ENCODE results near the gene ZNHIT1. TPM values are rescaled to one million over a fixed set of nuclear protein-coding genes. Genes with fewer than 3 reads are reported as not detected.
"Not testable (repeated sequence)": the region's sequence is repeated elsewhere in the genome, so short reads cannot be mapped to it uniquely, and the experiment has no call there.

Gene ZNHIT1
- total RNA-seq, 1 donor from 2014 or later: 55.4 TPM

GRCh38 chr7:101195884-101196283 is 22.1 kb upstream of the ZNHIT1 start:
- no peak overlapping the region for H3K4me3 ChIP-seq
- ATAC-seq: no peak
- intact Hi-C loops (cut with DNase I): no loop called here
- no peak overlapping the region for H3K27ac ChIP-seq
- H3K9me3 ChIP-seq: no peaks in the 10 kb centered on the region
- no peaks in the 10 kb centered on the region for H3K4me1 ChIP-seq
- DNase-seq: no peak
- TF ChIP-seq CTCF (IDR thresholded peaks at IDR 0.05): no peak
- no peaks in the 10 kb centered on the region for H3K36me3 ChIP-seq
- peaks cover 45% of the 10 kb centered on the region for H3K27me3 ChIP-seq (ENCODE audit: low read depth)

GRCh38 chr7:101197991-101198390 is 20.0 kb upstream of the ZNHIT1 start:
- no peak for DNase-seq
- H3K36me3 ChIP-seq: no peaks in the 10 kb centered on the region
- no peak for TF ChIP-seq CTCF (IDR thresholded peaks at IDR 0.05)
- no peak overlapping the region for H3K4me3 ChIP-seq
- intact Hi-C loops (cut with DNase I): no loop called here
- H3K9me3 ChIP-seq: no peaks in the 10 kb centered on the region
- peaks cover 66% of the 10 kb centered on the region for H3K27me3 ChIP-seq (ENCODE audit: low read depth)
- H3K4me1 ChIP-seq: peaks cover 10% of the 10 kb centered on the region
- ATAC-seq: peak in 1 of 2 donors; percentile 14
- no peak overlapping the region for H3K27ac ChIP-seq

GRCh38 chr7:101198476-101198875 is 19.5 kb upstream of the ZNHIT1 start:
- intact Hi-C loops (cut with DNase I): no loop called here
- no peaks in the 10 kb centered on the region for H3K9me3 ChIP-seq
- ATAC-seq (no peak), DNase-seq (no peak)
- peaks cover 66% of the 10 kb centered on the region for H3K27me3 ChIP-seq (ENCODE audit: low read depth)
- H3K4me1 ChIP-seq: peaks cover 10% of the 10 kb centered on the region
- no peaks in the 10 kb centered on the region for H3K36me3 ChIP-seq
- no peak overlapping the region for H3K27ac ChIP-seq
- no peak for TF ChIP-seq CTCF (IDR thresholded peaks at IDR 0.05)
- no peak overlapping the region for H3K4me3 ChIP-seq

- H3K4me3 ChIP-seq; H3K27ac ChIP-seq; DNase-seq; ATAC-seq; H3K9me3 ChIP-seq; H3K36me3 ChIP-seq; intact Hi-C loops (cut with DNase I): not testable (repeated sequence)
- H3K27me3 ChIP-seq (ENCODE audit: low read depth): peaks cover 67% of the 10 kb centered on the region
- H3K4me1 ChIP-seq: peaks cover 10% of the 10 kb centered on the region
Observed at GRCh38 chr7:101199522-101199921, 18.4 kb upstream of the ZNHIT1 start.

GRCh38 chr7:101200504-101200861 is 17.5 kb upstream of the ZNHIT1 start:
- Histone ChIP-seq H3K36me3 (no peaks in the 10 kb centered on the region), H3K4me3 (no peak overlapping the region), H3K4me1 (peaks cover 10% of the 10 kb centered on the region), H3K27me3 (ENCODE audit: low read depth) (peaks cover 67% of the 10 kb centered on the region), H3K9me3 (no peaks in the 10 kb centered on the region), H3K27ac (no peak overlapping the region)
- intact Hi-C loops (cut with DNase I): no loop called here
- ATAC-seq (no peak), DNase-seq (no peak)
- no peak for TF ChIP-seq CTCF (IDR thresholded peaks at IDR 0.05)

GRCh38 chr7:101200862-101201599 is 16.9 kb upstream of the ZNHIT1 start, which contains the start of gene MOGAT3:
Gene MOGAT3, minus strand, starts transcription at chr7:101201036. Its CDS starts 182 bp downstream, at chr7:101200854.
- intact Hi-C loops (cut with DNase I): no loop called here
- ATAC-seq (no peak), DNase-seq (no peak)
- H3K4me3 ChIP-seq: peak within 1 kb of the TSS; percentile 0
- H3K4me1 ChIP-seq: peaks cover 10% of the 10 kb centered on the region
- peaks cover 66% of the 10 kb centered on the region for H3K27me3 ChIP-seq (ENCODE audit: low read depth)
- H3K36me3 ChIP-seq: peaks cover 2% of the 10 kb centered on the region
- no peaks in the 10 kb centered on the region for H3K9me3 ChIP-seq
- no peak within 1 kb of the TSS for H3K27ac ChIP-seq
- TF ChIP-seq CTCF (IDR thresholded peaks at IDR 0.05): no peak

Data from lower lobe of right lung (tissue), 2 donors.